Upper lobe of left lung (tissue), 6 donors: ENCODE measurements around the gene ANO5. TPM values are rescaled to one million over a fixed set of nuclear protein-coding genes. Genes with fewer than 3 reads are reported as not detected.
"Not testable (repeated sequence)": the region's sequence is repeated elsewhere in the genome, so short reads cannot be mapped to it uniquely, and the experiment has no call there.

Experiments used
- ATAC-seq, 2 donors: fragments of 200-7000 bp; cut with Tn5 transposase; one replicate each; pipeline ENCODE4 v1.9.1; 2022; ENCODE audit warnings: mild to moderate bottlenecking in 2 of 2, moderate library complexity in 2 of 2; ENCODE audit not compliant: low FRiP score in 2 of 2
- DNase-seq, 2 donors: peaks; one replicate each; pipeline ENCODE4 v3.0.0-alpha.2; 2019 to 2020
- H3K27ac ChIP-seq, 4 donors: fragments of 200-600 bp; sonication (generic); one replicate each; pipeline ENCODE4 v1.5.1; 2016 to 2019
- H3K27me3 ChIP-seq, 4 donors: fragments of 200-600 bp; sonication (generic); one replicate each; pipeline ENCODE4 v1.5.1; 2017 to 2019
- H3K36me3 ChIP-seq, 4 donors: fragments of 200-600 bp; sonication (generic); one replicate each; pipeline ENCODE4 v1.5.1; 2016 to 2019
- H3K4me1 ChIP-seq, 4 donors: fragments of 200-600 bp; sonication (generic); one replicate each; pipeline ENCODE4 v1.5.1; 2018 to 2019
- H3K4me3 ChIP-seq, 4 donors: fragments of 200-600 bp; sonication (generic); one replicate each; pipeline ENCODE4 v1.5.1; 2017 to 2019; ENCODE audit warnings: mild to moderate bottlenecking in 2 of 4, moderate library complexity in 1 of 4
- H3K9me3 ChIP-seq, 4 donors: fragments of 200-600 bp; sonication (generic); one replicate each; pipeline ENCODE4 v1.5.1; 2018 to 2019
- CTCF ChIP-seq, 6 experiments: fragments of 450-650 bp in 4 of 6; fragments of 200-600 bp in 2 of 6; sonication (generic) in 2 of 6; IDR thresholded peaks; one replicate each; pipeline ENCODE4 v1.5.1; 2016 to 2019; ENCODE audit warnings: antibody characterized with exemption in 6 of 6
- EP300 ChIP-seq, 4 donors: sonication (generic); formaldehyde crosslinking; IDR thresholded peaks; one replicate each; pipeline ENCODE4 v1.5.1; 2017; ENCODE audit warnings: antibody characterized with exemption in 4 of 4, control low read depth in 2 of 4
- POLR2A ChIP-seq, 4 donors: fragments of 450-650 bp; IDR thresholded peaks; one replicate each; pipeline ENCODE4 v1.5.1; 2016 to 2017; ENCODE audit warnings: antibody characterized with exemption in 4 of 4, mild to moderate bottlenecking in 2 of 4
- POLR2AphosphoS5 ChIP-seq, 2 donors: sonication (generic); formaldehyde crosslinking; IDR thresholded peaks; one replicate each; pipeline ENCODE4 v1.5.1; 2017; ENCODE audit warnings: antibody characterized with exemption in 2 of 2
- WGBS, 2 donors: methylation state at CpG; one replicate each; pipeline ENCODE4 v1.1.5; 2017 to 2018; 5-methylcytosine and 5-hydroxymethylcytosine counted together
- total RNA-seq, 6 donors: library from RNA; depleted of rRNA in 4 of 6; stranded (reverse); fragments of >200 nt in 4 of 6; gene quantifications; one replicate each; pipeline versions ENCODE4 v1.1.0 to v1.2.1, GENCODE V29; 2016 to 2021
- donor health status: DM: no; HTN: no; CAD: no; lungs with moderate emphysema.
- donor health status: DM: no; HTN: yes; CAD: no; lungs with severe emphysema.

The ANO5 gene
- total RNA-seq, 6 donors from 2014 or later: 2.8 to 5.3 (median 3.3) TPM

- WGBS, 2 donors: 50 to 73% methylated on average over 2 of the region's 2 CpGs
- DNase-seq (peak in 1 of 2 donors; percentile 22), ATAC-seq (peak; percentile 40 to 51)
- Histone ChIP-seq H3K36me3 (no peaks in the 10 kb centered on the region), H3K27me3 (no peaks in the 10 kb centered on the region), H3K4me1 (no peaks in the 10 kb centered on the region), H3K27ac (no peak overlapping the region), H3K4me3 (no peak overlapping the region), H3K9me3 (no peaks in the 10 kb centered on the region)
- TF ChIP-seq POLR2AphosphoS5 (IDR thresholded peaks at IDR 0.05): no peak
Measured at GRCh38 chr11:22263613-22264012, 70.7 kb downstream of the ANO5 start.

GRCh38 chr11:22268983-22269624 is 76.2 kb downstream of the ANO5 start:
- not testable (repeated sequence) for ATAC-seq, H3K36me3 ChIP-seq, H3K4me3 ChIP-seq, H3K9me3 ChIP-seq, H3K4me1 ChIP-seq, DNase-seq, H3K27ac ChIP-seq, H3K27me3 ChIP-seq
- WGBS, 2 donors: 95 to 100% methylated on average over 1 of the region's 1 CpG

GRCh38 chr11:22273781-22274180 is 80.9 kb downstream of the ANO5 start:
- Histone ChIP-seq H3K9me3 (no peaks in the 10 kb centered on the region), H3K4me1 (peaks cover 0 to 3% (median 0%) of the 10 kb centered on the region in 4 donors), H3K4me3 (no peak overlapping the region), H3K27ac (no peak overlapping the region), H3K36me3 (no peaks in the 10 kb centered on the region), H3K27me3 (no peaks in the 10 kb centered on the region)
- DNase-seq (no peak), ATAC-seq (no peak)
- no peak for TF ChIP-seq CTCF (IDR thresholded peaks at IDR 0.05)
- WGBS, 2 donors: 92 to 97% methylated on average over 1 of the region's 1 CpG

GRCh38 chr11:22275600-22275999 is 82.7 kb downstream of the ANO5 start:
- TF ChIP-seq CTCF (IDR thresholded peaks at IDR 0.05) (no peak), EP300 (IDR thresholded peaks at IDR 0.05) (no peak), POLR2AphosphoS5 (IDR thresholded peaks at IDR 0.05) (no peak), POLR2A (IDR thresholded peaks at IDR 0.05) (no peak)
- DNase-seq (no peak), ATAC-seq (no peak)
- Histone ChIP-seq H3K4me1 (peaks cover 0 to 3% (median 0%) of the 10 kb centered on the region in 4 donors), H3K9me3 (no peaks in the 10 kb centered on the region), H3K27ac (no peak overlapping the region), H3K36me3 (no peaks in the 10 kb centered on the region), H3K4me3 (no peak overlapping the region), H3K27me3 (no peaks in the 10 kb centered on the region)

- ATAC-seq (no peak), DNase-seq (no peak)
- no peak for TF ChIP-seq POLR2AphosphoS5 (IDR thresholded peaks at IDR 0.05)
- no peak for TF ChIP-seq POLR2A (IDR thresholded peaks at IDR 0.05)
- H3K4me3 ChIP-seq: no peak overlapping the region
- no peaks in the 10 kb centered on the region for H3K27me3 ChIP-seq
- peaks cover 0 to 3% (median 0%) of the 10 kb centered on the region in 4 donors for H3K4me1 ChIP-seq
- 58 to 67% methylated on average over 4 of the region's 4 CpGs for WGBS, 2 donors
- H3K9me3 ChIP-seq: no peaks in the 10 kb centered on the region
- no peaks in the 10 kb centered on the region for H3K36me3 ChIP-seq
- no peak overlapping the region for H3K27ac ChIP-seq
Measured at GRCh38 chr11:22276535-22276934, 83.7 kb downstream of the ANO5 start.

GRCh38 chr11:22284991-22285390 is 92.1 kb downstream of the ANO5 start:
- peak in 1 of 2 donors; percentile 59 for DNase-seq
- not testable (repeated sequence) for H3K27ac ChIP-seq, H3K9me3 ChIP-seq, H3K27me3 ChIP-seq, H3K4me1 ChIP-seq, H3K4me3 ChIP-seq, H3K36me3 ChIP-seq, ATAC-seq
- 92 to 93% methylated on average over 17 of the region's 17 CpGs for WGBS, 2 donors

GRCh38 chr11:22302368-22302767 is 109.5 kb downstream of the ANO5 start:
- DNase-seq (no peak), ATAC-seq (no peak)
- H3K9me3 ChIP-seq: no peaks in the 10 kb centered on the region
- no peaks in the 10 kb centered on the region for H3K27me3 ChIP-seq
- H3K36me3 ChIP-seq: no peaks in the 10 kb centered on the region
- TF ChIP-seq CTCF (IDR thresholded peaks at IDR 0.05) (no peak), POLR2A (IDR thresholded peaks at IDR 0.05) (no peak), EP300 (IDR thresholded peaks at IDR 0.05) (no peak), POLR2AphosphoS5 (IDR thresholded peaks at IDR 0.05) (no peak)
- no peaks in the 10 kb centered on the region for H3K4me1 ChIP-seq
- no peak overlapping the region for H3K4me3 ChIP-seq
- H3K27ac ChIP-seq: no peak overlapping the region
